Measurements from ENCODE around the gene IQCE.

The IQCE gene

DNA sequence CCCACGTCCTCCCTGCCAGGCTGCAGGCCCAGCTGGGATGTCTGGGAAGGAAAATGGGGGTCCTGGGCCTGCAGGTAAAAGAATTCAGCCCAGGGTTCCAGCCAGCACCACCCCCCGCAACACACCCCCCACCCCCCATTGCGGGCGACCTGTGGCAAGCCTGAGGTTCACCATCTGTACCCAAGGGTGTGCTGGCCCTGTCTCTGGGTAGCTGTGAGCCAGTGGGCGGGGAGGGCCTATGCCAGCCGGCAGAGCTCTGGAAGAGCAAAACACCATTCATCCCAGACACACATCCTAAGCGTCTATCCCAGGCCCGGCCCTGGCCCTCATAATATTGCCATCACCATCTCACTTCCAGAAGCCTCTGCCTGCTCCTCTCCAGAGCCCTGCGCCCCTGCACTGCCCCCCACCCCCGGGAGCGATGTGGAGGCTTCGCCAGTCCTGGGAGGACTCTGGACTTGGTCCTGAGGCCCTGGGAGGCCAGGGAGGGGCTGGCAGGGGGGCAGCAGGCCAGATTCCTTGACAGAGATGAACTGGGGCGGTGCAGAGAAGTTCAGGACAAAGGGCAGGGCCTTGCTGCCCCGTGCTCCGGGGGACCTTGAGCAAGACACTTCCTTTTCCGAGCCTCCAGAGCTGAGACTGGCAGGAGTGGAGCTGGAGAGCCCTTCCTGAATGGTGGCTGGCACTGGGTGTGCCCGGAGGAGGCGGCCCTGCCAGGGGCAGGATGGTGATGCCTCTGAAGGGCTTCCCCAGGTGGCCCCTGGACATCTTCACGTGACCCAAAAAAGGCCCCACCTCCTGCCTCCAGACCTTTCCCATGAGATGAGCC lies 64.3 kb downstream of the IQCE start:
- H3K4me3 ChIP-seq (ENCODE audit: low read depth, low read length) = no peak overlapping the region
- no peak for DNase-seq (ENCODE audit: low read depth)

GRCh38 chr7:2623698-2624014 lies 64.9 kb downstream of the IQCE start:
- no peak for DNase-seq (ENCODE audit: low read depth)
- no peak overlapping the region for H3K4me3 ChIP-seq (ENCODE audit: low read depth, low read length)

GRCh38 chr7:2624293-2624886 lies 65.6 kb downstream of the IQCE start:
- no peak overlapping the region for H3K4me3 ChIP-seq (ENCODE audit: low read depth, low read length)
- no peak for DNase-seq (ENCODE audit: low read depth)

DNA sequence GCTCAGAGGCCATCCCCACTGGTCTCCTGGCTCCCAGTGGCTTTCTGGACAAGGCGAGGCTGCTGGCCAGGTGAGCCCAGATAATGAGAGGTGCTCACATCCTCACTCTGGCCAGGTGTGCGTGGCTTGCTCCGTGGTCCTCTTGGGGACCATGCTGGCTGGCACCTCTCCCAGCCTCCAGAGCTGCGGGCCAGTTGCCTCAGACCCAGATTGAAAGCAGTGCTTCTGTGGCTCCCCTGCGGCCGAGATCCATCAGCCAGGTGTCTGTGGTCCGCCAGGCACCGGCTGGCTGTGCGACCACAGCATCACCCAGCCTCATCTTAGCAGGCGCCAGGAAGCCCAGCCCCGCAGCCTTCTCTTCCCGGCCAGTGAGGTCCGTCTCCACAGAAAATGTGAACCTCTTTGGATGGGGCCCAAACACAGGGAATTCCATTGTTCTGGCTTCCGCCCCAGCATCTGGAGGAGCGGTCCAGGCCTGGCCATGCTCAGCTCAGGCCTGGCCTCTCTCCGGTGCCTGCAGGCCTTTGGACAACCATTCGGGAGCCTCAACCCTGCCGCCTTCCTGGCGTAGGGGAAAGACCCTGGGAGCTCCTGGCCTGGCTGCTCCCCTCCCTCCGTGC lies 67.8 kb downstream of the IQCE start:
- no peak for DNase-seq (ENCODE audit: low read depth)
- H3K4me3 ChIP-seq (ENCODE audit: low read depth, low read length) = no peak overlapping the region

DNA sequence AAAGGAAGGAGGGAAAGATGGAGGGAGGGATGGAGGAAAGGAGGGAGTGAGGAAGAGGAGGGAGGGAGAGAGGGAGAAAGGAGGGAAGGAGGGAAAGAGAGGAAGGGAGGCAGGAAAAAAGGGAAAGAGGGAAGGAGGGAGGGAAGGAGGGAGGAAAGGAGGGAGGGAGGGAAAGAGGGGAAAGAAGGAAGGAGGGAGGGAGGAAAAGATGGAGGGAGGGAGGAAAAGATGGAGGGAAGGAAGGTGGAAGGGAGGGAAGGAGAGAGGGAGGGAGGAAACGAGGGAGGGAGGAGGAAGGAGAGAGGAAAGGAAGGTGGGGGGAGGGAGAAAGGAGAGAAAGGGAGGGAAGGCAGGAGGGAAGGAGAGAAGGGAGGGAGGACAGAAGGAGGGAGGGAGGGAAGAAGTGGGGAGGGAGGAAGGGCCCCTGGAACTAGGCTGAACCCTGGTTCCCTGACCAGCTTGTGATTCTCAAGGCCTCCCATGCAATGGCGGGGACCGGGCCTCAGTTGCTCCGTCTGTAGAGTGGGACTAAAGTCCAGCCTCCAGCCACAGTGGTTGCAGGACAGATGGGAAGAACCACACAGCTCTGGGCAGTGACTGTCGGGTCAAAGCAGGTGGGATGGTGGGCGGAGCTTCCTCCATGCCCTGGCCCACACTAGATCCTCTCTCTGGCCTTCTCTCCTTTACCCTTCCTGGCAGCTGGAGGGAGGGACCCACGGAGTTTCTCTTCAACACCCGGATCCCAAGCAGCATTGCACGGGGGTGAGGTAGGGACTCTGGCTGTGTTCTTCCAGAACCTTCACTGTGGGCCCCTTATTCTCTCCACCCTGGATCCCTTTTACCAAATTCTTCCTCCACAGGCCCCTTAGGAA lies 68.7 kb downstream of the IQCE start:
- H3K4me3 ChIP-seq (ENCODE audit: low read depth, low read length) = no peak overlapping the region
- no peak for DNase-seq (ENCODE audit: low read depth)

DNA sequence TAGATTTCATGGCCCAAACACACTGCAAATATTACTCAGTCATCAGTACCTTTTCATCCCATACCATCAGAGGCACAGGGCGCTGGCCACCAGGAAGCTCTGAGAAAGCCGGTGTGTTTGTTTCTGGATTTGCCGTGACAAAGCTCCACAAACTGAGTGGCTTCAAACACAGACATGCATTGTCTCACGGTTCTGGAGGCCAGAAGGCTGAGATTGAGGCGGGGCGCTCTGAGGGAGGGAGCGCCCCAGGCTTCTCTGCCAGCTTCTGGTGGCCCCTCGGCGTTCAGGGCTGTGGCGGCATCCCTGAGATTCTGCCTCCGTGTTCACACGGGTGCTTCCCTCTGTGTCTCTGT lies 69.3 kb downstream of the IQCE start:
- no peak for DNase-seq (ENCODE audit: low read depth)
- H3K4me3 ChIP-seq (ENCODE audit: low read depth, low read length) = no peak overlapping the region

- H3K4me3 ChIP-seq (ENCODE audit: low read depth, low read length) = no peak overlapping the region
- DNase-seq (ENCODE audit: low read depth) = no peak
These were observed 70.1 kb downstream of the IQCE start for GRCh38 chr7:2628891-2629290.

DNA sequence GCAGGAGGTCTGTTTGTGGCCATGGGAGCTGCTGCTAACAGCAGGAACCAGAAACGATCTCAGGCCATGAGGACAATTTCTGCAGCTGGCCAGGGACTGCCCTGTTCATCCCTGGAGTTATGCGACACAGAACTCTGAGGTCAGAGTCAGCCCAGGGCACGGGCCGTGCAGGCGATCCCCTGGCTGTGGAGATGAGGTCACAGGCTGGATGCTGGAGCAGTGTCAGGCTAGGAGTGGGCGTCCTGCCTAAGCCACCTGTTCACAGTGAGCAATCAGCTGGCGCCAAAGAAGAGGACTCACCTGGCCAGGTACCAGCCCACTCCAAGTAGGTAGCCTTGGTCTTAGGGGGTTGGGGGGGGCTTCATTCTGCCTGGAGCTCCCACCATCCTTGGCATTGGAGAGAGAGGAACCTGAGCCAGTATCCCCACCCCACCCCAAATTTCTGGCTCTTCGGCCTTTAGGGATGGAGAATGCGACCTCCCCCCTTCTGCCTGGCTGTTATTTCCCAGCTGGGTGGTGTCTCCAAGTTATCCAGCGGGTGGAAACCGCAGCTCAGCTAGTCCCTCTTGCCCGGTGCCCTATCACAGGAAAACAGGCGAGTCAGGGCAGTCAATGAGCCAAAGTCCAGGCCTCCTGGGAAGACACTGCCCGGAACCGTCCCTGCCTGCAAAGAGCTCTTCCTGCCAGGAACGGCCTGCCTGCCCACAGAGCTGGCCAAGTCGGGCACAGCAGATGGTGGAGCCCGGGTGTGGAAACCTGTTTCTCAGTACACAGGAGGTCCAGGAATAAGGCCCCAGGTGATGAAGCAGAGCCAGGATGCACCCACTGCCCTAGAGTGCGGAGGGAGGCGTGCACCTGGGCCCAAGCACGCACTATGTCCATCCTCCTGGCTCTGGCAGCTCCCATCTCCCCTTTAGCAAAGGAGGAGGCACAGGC lies 71.2 kb downstream of the IQCE start:
- no peak for DNase-seq (ENCODE audit: low read depth)

DNA sequence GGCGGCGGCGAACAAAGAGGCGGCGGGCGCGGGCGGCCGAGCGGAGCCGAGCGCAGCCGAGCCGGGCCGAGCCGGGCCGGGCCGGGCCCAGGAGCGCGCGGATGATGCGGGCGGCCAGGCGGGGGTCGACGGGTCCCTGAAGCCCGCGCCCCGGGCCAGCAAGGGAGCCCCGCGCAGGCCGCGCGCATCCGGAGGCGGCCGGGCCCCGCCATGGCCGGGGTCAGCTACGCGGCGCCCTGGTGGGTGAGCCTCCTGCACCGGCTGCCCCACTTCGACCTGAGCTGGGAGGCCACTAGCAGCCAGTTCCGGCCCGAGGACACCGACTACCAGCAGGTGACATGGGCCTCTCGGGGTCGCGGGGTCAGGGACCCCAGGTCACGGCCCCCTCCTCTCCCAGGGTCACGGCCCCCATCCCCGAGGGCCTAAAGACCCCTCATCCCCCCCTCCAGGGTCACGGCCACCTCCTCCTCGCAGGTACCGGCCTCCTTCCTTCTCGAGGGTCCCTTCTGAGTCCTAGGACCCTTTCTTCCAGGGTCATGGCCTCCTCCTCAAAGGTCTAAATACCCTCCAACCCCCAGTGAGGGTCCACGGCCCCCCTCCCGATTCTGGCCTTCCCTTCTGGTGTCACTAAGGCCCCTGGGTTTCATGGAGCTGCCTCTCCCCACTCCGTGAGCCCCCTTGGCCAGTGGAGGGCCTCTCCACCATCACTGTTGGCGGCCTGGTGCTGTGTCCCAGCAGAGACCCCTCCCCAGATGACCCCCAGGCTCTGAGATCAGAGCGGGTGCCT lies 73.4 kb downstream of the IQCE start, which contains the start of gene TTYH3:
Gene TTYH3 (plus strand): TSS at position 41 of the 787 bp plus-strand sequence. CDS start 170 bp downstream, at position 211.
- no peak for DNase-seq (ENCODE audit: low read depth)
- H3K4me3 ChIP-seq (ENCODE audit: low read depth, low read length) = peak within 1 kb of the TSS; percentile 89

More for the DNA sequence above, 71.2 kb downstream of the IQCE start:
- H3K4me3 ChIP-seq (ENCODE audit: low read depth, low read length) = no peak overlapping the region

DNA sequence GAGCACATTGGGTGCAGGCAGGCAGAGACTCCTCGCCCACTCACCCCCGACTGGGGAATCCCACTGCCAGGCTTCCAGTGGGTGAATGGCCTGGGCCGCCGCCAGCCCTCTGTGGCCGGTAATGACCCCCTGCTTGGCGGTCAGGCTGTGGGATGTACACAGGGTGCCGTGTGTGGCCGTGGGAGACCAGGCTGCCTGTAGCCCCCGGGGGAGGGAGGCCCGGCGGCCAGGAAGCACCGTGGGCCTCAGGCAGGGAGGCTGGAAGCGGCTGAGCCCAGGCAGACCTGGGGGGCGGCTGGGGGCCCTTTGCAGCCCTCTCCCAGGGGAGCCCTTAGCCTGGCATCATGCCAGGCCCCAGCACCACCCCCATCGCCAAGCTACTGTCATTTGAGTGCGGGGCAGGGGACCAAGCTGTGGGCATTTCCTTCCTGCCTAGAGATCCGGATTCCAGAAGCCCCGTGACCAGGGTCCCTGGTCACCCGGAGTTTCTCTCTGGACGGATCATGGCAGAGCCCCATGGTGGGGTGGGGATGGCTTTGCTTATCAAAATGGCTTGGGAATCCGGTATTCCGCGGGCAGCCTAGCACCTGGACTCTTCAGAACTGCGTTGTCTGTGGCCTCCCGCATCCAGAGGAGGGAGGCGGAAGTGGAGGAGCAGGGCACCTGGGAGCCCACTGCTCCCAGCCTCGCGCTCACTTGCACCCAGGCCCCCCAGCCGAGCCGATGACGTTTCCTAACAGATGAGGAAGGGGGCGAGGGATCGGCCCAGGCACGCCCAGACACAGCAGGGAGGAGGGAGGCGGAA lies 74.2 kb downstream of the IQCE start:
- DNase-seq (ENCODE audit: low read depth) = no peak
- peak overlapping the region; percentile 89 for H3K4me3 ChIP-seq (ENCODE audit: low read depth, low read length)

DNA sequence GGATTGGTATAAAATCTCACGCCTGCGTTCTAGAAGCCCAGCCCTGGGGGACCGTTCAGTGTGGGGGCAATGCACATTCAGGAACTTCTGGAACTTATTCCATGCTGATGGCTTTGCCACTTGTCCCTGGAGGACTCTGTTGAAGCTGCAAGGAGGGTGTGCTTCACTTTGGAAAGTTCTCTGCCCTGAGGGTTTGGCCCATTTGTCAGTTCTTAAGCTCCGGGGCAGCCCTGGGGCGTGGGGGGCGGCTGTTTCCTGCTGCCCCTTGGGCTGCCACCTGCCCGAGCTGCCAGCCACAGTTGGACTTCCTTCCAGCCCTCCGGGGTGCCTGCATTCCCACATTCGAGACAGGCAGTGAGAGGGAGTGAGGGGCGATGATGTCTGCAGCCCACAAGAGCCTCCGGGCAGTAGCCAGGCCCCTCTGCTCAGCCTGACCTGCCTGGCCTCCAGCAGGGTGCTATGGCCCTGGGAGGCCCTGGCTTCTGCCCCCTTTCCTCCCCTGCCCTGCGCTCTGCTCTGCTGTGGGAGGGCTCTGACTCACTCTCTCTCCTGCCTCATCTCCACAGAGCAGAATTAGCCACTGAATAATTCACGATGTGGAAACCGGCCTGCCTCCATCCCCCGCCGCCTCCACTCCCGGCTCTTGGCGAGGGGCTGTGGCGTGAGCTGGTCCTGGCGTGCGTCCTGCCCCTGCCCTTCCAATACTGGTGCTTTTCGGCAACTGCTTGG lies 74.9 kb downstream of the IQCE start:
- H3K4me3 ChIP-seq (ENCODE audit: low read depth, low read length) = peak overlapping the region; percentile 89
- DNase-seq (ENCODE audit: low read depth) = peak; percentile 63

DNA sequence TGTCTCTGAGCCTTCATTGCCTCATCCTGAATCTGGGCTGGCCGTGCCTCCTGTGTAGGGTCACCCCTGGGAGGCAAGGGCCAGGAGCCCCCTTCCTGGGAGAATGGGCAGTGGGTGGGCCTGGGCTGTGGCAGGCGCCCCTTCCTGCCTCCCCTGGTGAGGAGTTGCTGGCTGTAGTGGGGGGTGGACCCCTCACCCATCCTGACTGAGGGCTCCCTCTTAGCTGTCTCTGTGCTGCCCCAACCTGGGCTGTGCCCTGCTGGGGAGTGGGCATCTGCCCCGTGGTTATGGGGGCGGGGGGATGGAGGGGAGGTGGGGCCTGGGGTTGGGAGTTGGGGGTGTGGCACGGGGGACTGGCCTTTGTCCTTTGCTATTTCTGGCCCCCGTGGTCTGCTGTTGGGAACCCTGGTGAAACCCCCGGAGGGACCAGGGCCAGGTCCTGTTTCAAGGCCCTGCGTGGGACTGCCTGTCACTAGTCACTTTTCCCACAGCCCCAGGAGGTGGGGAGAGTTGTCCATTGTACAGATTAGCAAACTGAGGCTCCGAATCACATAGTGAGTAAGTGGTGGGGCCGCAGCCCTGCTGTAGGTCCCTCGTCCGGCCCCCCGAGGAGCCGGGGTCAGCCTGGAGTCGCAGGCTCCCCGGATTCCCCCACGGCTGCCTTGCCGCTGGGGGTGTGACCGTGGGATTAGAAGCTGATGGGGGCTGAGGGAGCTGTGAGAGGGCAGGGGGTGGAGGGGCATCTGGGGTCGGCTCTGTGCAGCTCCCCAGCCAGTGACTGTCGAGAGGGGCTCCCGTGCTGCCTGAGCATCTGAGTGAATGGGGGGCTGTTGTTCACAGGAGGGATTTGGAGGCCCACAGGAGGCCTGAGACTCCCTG lies 75.7 kb downstream of the IQCE start:
- H3K4me3 ChIP-seq (ENCODE audit: low read depth, low read length) = peak overlapping the region; percentile 89
- no peak for DNase-seq (ENCODE audit: low read depth)

DNA sequence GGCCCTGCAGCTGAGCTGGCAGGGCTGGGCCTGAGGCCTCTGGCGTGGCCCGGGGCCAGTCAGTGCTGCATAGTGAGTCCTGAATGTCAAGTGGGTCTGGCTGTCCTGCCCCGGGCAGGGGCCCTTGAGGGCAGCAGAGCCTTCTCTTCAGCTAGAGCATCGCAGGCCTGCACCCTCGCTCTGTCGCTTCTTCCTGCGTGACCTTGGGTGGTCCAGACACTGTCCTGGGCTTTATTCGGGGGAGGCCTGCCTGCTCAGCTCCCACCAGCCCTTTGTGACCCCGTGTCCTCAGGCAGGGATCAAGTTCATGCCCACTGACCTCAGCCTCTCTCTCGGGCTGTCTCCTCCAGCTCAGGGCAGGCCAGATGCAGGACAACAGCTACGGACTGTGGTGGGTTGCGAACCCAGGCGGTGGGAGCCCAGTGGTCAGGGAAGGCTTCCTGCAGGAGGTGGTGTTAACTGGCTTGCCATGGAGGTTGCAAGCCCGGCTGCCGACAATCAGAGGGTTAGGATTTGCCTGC lies 76.4 kb downstream of the IQCE start:
- DNase-seq (ENCODE audit: low read depth) = no peak
- no peak overlapping the region for H3K4me3 ChIP-seq (ENCODE audit: low read depth, low read length)

GRCh38 chr7:2635810-2636701 lies 77.3 kb downstream of the IQCE start:
- no peak overlapping the region for H3K4me3 ChIP-seq (ENCODE audit: low read depth, low read length)
- DNase-seq (ENCODE audit: low read depth) = no peak

DNA sequence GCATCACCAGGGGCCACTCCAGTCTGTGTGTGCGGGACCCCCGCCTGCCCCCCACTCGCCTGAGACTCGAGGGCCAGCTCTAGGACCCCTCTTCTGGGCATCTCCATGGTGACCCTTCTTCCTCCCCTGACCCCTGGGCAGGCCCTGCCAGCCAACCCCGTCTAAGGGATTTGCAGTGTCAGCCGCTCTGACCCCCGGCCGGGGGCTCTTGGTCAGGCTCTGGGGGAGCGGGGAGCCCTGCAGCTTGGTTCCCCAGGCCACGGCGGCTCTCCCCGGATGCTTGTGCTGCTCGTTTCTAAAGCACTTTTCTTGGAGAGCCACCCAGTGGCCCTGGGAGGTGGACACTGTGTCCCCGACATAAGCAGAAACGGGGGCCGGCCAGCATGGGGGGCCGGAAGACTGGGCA lies 78.3 kb downstream of the IQCE start:
- no peak overlapping the region for H3K4me3 ChIP-seq (ENCODE audit: low read depth, low read length)

More for the DNA sequence above, 78.3 kb downstream of the IQCE start:
- no peak for DNase-seq (ENCODE audit: low read depth)

All from skeletal muscle cell (primary cell).